Gastroesophageal sphincter (tissue), 4 donors: ENCODE measurements around the gene SSTR3. TPM values are rescaled to one million over a fixed set of nuclear protein-coding genes. Genes with fewer than 3 reads are reported as not detected.

ENCODE experiments used
- ATAC-seq: fragments of 150-250 bp; one replicate; pipeline ENCODE4 v1.9.1; 2016; ENCODE audit warnings: mild to moderate bottlenecking, moderate library complexity
- H3K27ac ChIP-seq, 4 donors: fragments of 200-600 bp; sonication (generic) in 3 of 4; 1 replicate in 3 of 4; 2 replicates in 1 of 4; pipeline ENCODE4 v1.5.1; 2016 to 2019
- H3K27me3 ChIP-seq: fragments of 200-600 bp; sonication (generic); one replicate; pipeline ENCODE4 v1.5.1; 2019
- H3K36me3 ChIP-seq, 2 donors: fragments of 200-600 bp; sonication (generic); one replicate each; pipeline ENCODE4 v1.5.1; 2019; ENCODE audit warnings: control low read depth in 1 of 2
- H3K4me1 ChIP-seq, 3 donors: fragments of 200-600 bp; sonication (generic); 1 replicate in 2 of 3; 2 replicates in 1 of 3; pipeline ENCODE4 v1.5.1; 2016 to 2019; ENCODE audit warnings: control low read depth in 2 of 3
- H3K4me3 ChIP-seq, 2 donors: fragments of 200-600 bp; sonication (generic); one replicate each; pipeline ENCODE4 v1.5.1; 2019; ENCODE audit warnings: mild to moderate bottlenecking in 1 of 2, moderate library complexity in 1 of 2
- H3K9me3 ChIP-seq, 3 donors: fragments of 200-600 bp; sonication (generic); one replicate each; pipeline ENCODE4 v1.5.1; 2017 to 2019; ENCODE audit warnings: control low read depth in 2 of 3
- CTCF ChIP-seq, 4 experiments: fragments of 200-600 bp in 2 of 4; fragments of 450-650 bp in 2 of 4; sonication (generic) in 1 of 4; IDR thresholded peaks; one replicate each; pipeline ENCODE4 v1.5.1; 2017 to 2019; ENCODE audit warnings: antibody characterized with exemption in 4 of 4, mild to moderate bottlenecking in 2 of 4, moderate library complexity in 2 of 4
- EP300 ChIP-seq: sonication (generic); formaldehyde crosslinking; IDR thresholded peaks from one replicate; pipeline ENCODE4 v1.6.1; 2017; ENCODE audit warnings: antibody characterized with exemption, mild to moderate bottlenecking
- POLR2A ChIP-seq, 2 donors: fragments of 450-650 bp; IDR thresholded peaks; one replicate each; pipeline ENCODE4 v1.6.1; 2017; ENCODE audit warnings: antibody characterized with exemption in 2 of 2, mild to moderate bottlenecking in 2 of 2, moderate library complexity in 1 of 2
- POLR2AphosphoS5 ChIP-seq: sonication (generic); formaldehyde crosslinking; IDR thresholded peaks from one replicate; pipeline ENCODE4 v1.6.1; 2017; ENCODE audit warnings: antibody characterized with exemption
- WGBS, 2 donors: methylation state at CpG; one replicate each; pipeline ENCODE4 v1.1.5; 2018; ENCODE audit warnings: low coverage in 1 of 2; 5-methylcytosine and 5-hydroxymethylcytosine counted together
- total RNA-seq, 4 donors: library from RNA; depleted of rRNA; stranded (reverse); fragments of >200 nt; gene quantifications; one replicate each; pipeline ENCODE4 v1.1.0, GENCODE V29; 2016

SSTR3 gene
- total RNA-seq, 4 donors from 2014 or later = not detected

- TF ChIP-seq EP300 (no peak), POLR2A (IDR thresholded peaks at IDR 0.05) (no peak), POLR2AphosphoS5 (no peak), CTCF (IDR thresholded peaks at IDR 0.05) (no peak)
- no peak for ATAC-seq
- no peak overlapping the region for H3K27ac ChIP-seq
These were observed 3.6 kb upstream of the SSTR3 start for GRCh38 chr22:37215890-37216289.

GRCh38 chr22:37214731-37215030 is 2.4 kb upstream of the SSTR3 start:
- ATAC-seq = no peak
- H3K27me3 ChIP-seq = peaks cover 74% of the 10 kb centered on the region
- no peaks in the 10 kb centered on the region for H3K9me3 ChIP-seq
- 61 to 83% methylated on average over 4 to 13 of the region's 13 CpGs for WGBS, 2 donors
- no peaks in the 10 kb centered on the region for H3K36me3 ChIP-seq
- peaks cover 0 to 4% (median 0%) of the 10 kb centered on the region in 3 donors for H3K4me1 ChIP-seq
- TF ChIP-seq POLR2A (IDR thresholded peaks at IDR 0.05) (no peak), CTCF (IDR thresholded peaks at IDR 0.05) (no peak), POLR2AphosphoS5 (no peak), EP300 (no peak)
- no peak overlapping the region for H3K4me3 ChIP-seq
- H3K27ac ChIP-seq = no peak overlapping the region

More at GRCh38 chr22:37215890-37216289, 3.6 kb upstream of the SSTR3 start:
- 90 to 91% methylated on average over 9 of the region's 9 CpGs for WGBS, 2 donors
- Histone ChIP-seq H3K36me3 (no peaks in the 10 kb centered on the region), H3K27me3 (peaks cover 76% of the 10 kb centered on the region), H3K4me3 (no peak overlapping the region), H3K4me1 (peaks cover 0 to 4% (median 0%) of the 10 kb centered on the region in 3 donors), H3K9me3 (no peaks in the 10 kb centered on the region)

GRCh38 chr22:37213941-37214730 is 1.9 kb upstream of the SSTR3 start:
- H3K4me3 ChIP-seq = no peak overlapping the region
- TF ChIP-seq POLR2A (IDR thresholded peaks at IDR 0.05) (no peak), CTCF (IDR thresholded peaks at IDR 0.05) (no peak), POLR2AphosphoS5 (no peak), EP300 (no peak)
- no peak overlapping the region for H3K27ac ChIP-seq
- no peaks in the 10 kb centered on the region for H3K36me3 ChIP-seq
- 79 to 83% methylated on average over 7 to 8 of the region's 13 CpGs for WGBS, 2 donors
- H3K27me3 ChIP-seq = peaks cover 69% of the 10 kb centered on the region
- ATAC-seq = no peak
- H3K4me1 ChIP-seq = peaks cover 0 to 4% (median 0%) of the 10 kb centered on the region in 3 donors
- no peaks in the 10 kb centered on the region for H3K9me3 ChIP-seq

- no peak for ATAC-seq
- 83 to 92% methylated on average over 6 to 11 of the region's 18 CpGs for WGBS, 2 donors
- TF ChIP-seq EP300 (no peak), CTCF (IDR thresholded peaks at IDR 0.05) (no peak), POLR2AphosphoS5 (no peak), POLR2A (IDR thresholded peaks at IDR 0.05) (no peak)
- Histone ChIP-seq H3K27ac (no peak overlapping the region), H3K36me3 (no peaks in the 10 kb centered on the region), H3K27me3 (peaks cover 61% of the 10 kb centered on the region), H3K9me3 (no peaks in the 10 kb centered on the region), H3K4me3 (no peak overlapping the region), H3K4me1 (peaks cover 0 to 4% (median 0%) of the 10 kb centered on the region in 3 donors)
These were observed 1.1 kb upstream of the SSTR3 start for GRCh38 chr22:37213218-37213855.

- peaks cover 53% of the 10 kb centered on the region for H3K27me3 ChIP-seq
- H3K4me1 ChIP-seq = peaks cover 0 to 4% (median 0%) of the 10 kb centered on the region in 3 donors
- H3K36me3 ChIP-seq = no peaks in the 10 kb centered on the region
- TF ChIP-seq POLR2AphosphoS5 (no peak), POLR2A (IDR thresholded peaks at IDR 0.05) (no peak), EP300 (no peak), CTCF (IDR thresholded peaks at IDR 0.05) (no peak)
- no peaks in the 10 kb centered on the region for H3K9me3 ChIP-seq
- no peak for ATAC-seq
- WGBS, 2 donors = no CpG with 5 or more reads among the region's 6 CpGs
- H3K4me3 ChIP-seq = no peak overlapping the region
- no peak overlapping the region for H3K27ac ChIP-seq
These were observed 457 bp downstream of the SSTR3 start for GRCh38 chr22:37211866-37212173.
